ENCODE results near the gene DEXI. TPM values are rescaled to one million over a fixed set of nuclear protein-coding genes. Genes with fewer than 3 reads are reported as not detected.
A peak's percentile ranks its signal among the peaks of the same experiment; 100 is the strongest.

Gene DEXI
- total RNA-seq (2014; rRNA removed; shearing (Covaris generic)): 55.9 and 63.1 TPM in 2 replicates

- Histone ChIP-seq H3K36me3 (replicated peaks; ENCODE audit: control insufficient read depth, insufficient read depth, low read length) (peaks cover 4% of the 10 kb centered on the region), H3K27me3 (ENCODE audit: control insufficient read depth, insufficient read depth, low read length) (no peaks in the 10 kb centered on the region), H3K4me3 (ENCODE audit: insufficient read depth, low read depth, low read length) (peak within 1 kb of the TSS; percentile 68)
- peak; percentile 100 for DNase-seq
Measured at GRCh38 chr16:10942352-10943063, at the start of gene DEXI. Gene DEXI, minus strand, starts transcription at chr16:10942468. Its CDS starts 463 bp downstream, at chr16:10942005.

GRCh38 chr16:10990378-10990777, 48.1 kb upstream of the DEXI start:
- no peak overlapping the region for H3K4me3 ChIP-seq (ENCODE audit: insufficient read depth, low read depth, low read length)
- no peaks in the 10 kb centered on the region for H3K27me3 ChIP-seq (ENCODE audit: control insufficient read depth, insufficient read depth, low read length)
- H3K36me3 ChIP-seq (replicated peaks; ENCODE audit: control insufficient read depth, insufficient read depth, low read length): no peaks in the 10 kb centered on the region; the same call in 1 of the 2 replicates
- DNase-seq: no peak

- no peaks in the 10 kb centered on the region; the same call in 1 of the 2 replicates for H3K36me3 ChIP-seq (replicated peaks; ENCODE audit: control insufficient read depth, insufficient read depth, low read length)
Measured at GRCh38 chr16:10989559-10989958, 47.3 kb upstream of the DEXI start.

GRCh38 chr16:10988879-10989278, 46.6 kb upstream of the DEXI start:
- no peak for DNase-seq
- H3K4me3 ChIP-seq (ENCODE audit: insufficient read depth, low read depth, low read length): no peak overlapping the region
- H3K36me3 ChIP-seq (replicated peaks; ENCODE audit: control insufficient read depth, insufficient read depth, low read length): no peaks in the 10 kb centered on the region; the same call in 1 of the 2 replicates

More at GRCh38 chr16:10989559-10989958, 47.3 kb upstream of the DEXI start:
- no peak for DNase-seq
- H3K27me3 ChIP-seq (ENCODE audit: control insufficient read depth, insufficient read depth, low read length): no peaks in the 10 kb centered on the region
- no peak overlapping the region for H3K4me3 ChIP-seq (ENCODE audit: insufficient read depth, low read depth, low read length)

GRCh38 chr16:10988164-10988803, 46.0 kb upstream of the DEXI start:
- Histone ChIP-seq H3K27me3 (ENCODE audit: control insufficient read depth, insufficient read depth, low read length) (no peaks in the 10 kb centered on the region), H3K4me3 (ENCODE audit: insufficient read depth, low read depth, low read length) (no peak overlapping the region), H3K36me3 (replicated peaks; ENCODE audit: control insufficient read depth, insufficient read depth, low read length) (no peaks in the 10 kb centered on the region; the same call in 1 of the 2 replicates)
- DNase-seq: peak; percentile 73

More at GRCh38 chr16:10988879-10989278, 46.6 kb upstream of the DEXI start:
- no peaks in the 10 kb centered on the region for H3K27me3 ChIP-seq (ENCODE audit: control insufficient read depth, insufficient read depth, low read length)

- no peak for DNase-seq
- no peaks in the 10 kb centered on the region for H3K27me3 ChIP-seq (ENCODE audit: control insufficient read depth, insufficient read depth, low read length)
Measured at GRCh38 chr16:10987361-10988163, 45.3 kb upstream of the DEXI start.

GRCh38 chr16:10984509-10984908, 42.2 kb upstream of the DEXI start:
- DNase-seq: no peak
- no peak overlapping the region for H3K4me3 ChIP-seq (ENCODE audit: insufficient read depth, low read depth, low read length)
- H3K36me3 ChIP-seq (replicated peaks; ENCODE audit: control insufficient read depth, insufficient read depth, low read length): no peaks in the 10 kb centered on the region; the same call in 1 of the 2 replicates
- H3K27me3 ChIP-seq (ENCODE audit: control insufficient read depth, insufficient read depth, low read length): no peaks in the 10 kb centered on the region

More at GRCh38 chr16:10987361-10988163, 45.3 kb upstream of the DEXI start:
- Histone ChIP-seq H3K4me3 (ENCODE audit: insufficient read depth, low read depth, low read length) (no peak overlapping the region), H3K36me3 (replicated peaks; ENCODE audit: control insufficient read depth, insufficient read depth, low read length) (no peaks in the 10 kb centered on the region; the same call in 1 of the 2 replicates)

- Histone ChIP-seq H3K4me3 (ENCODE audit: insufficient read depth, low read depth, low read length) (no peak overlapping the region), H3K36me3 (replicated peaks; ENCODE audit: control insufficient read depth, insufficient read depth, low read length) (no peaks in the 10 kb centered on the region; the same call in 1 of the 2 replicates), H3K27me3 (ENCODE audit: control insufficient read depth, insufficient read depth, low read length) (no peaks in the 10 kb centered on the region)
- no peak for DNase-seq
Measured at GRCh38 chr16:10983159-10983558, 40.9 kb upstream of the DEXI start.

GRCh38 chr16:10982465-10983150, 40.3 kb upstream of the DEXI start:
- H3K4me3 ChIP-seq (ENCODE audit: insufficient read depth, low read depth, low read length): no peak overlapping the region
- H3K27me3 ChIP-seq (ENCODE audit: control insufficient read depth, insufficient read depth, low read length): no peaks in the 10 kb centered on the region
- DNase-seq: no peak
- H3K36me3 ChIP-seq (replicated peaks; ENCODE audit: control insufficient read depth, insufficient read depth, low read length): no peaks in the 10 kb centered on the region; the same call in 1 of the 2 replicates

GRCh38 chr16:10981697-10982216, 39.5 kb upstream of the DEXI start:
- DNase-seq: peak; percentile 70
- H3K4me3 ChIP-seq (ENCODE audit: insufficient read depth, low read depth, low read length): no peak overlapping the region
- no peaks in the 10 kb centered on the region; the same call in 1 of the 2 replicates for H3K36me3 ChIP-seq (replicated peaks; ENCODE audit: control insufficient read depth, insufficient read depth, low read length)
- no peaks in the 10 kb centered on the region for H3K27me3 ChIP-seq (ENCODE audit: control insufficient read depth, insufficient read depth, low read length)

GRCh38 chr16:10980813-10981212, 38.5 kb upstream of the DEXI start:
- H3K27me3 ChIP-seq (ENCODE audit: control insufficient read depth, insufficient read depth, low read length): no peaks in the 10 kb centered on the region
- no peak overlapping the region for H3K4me3 ChIP-seq (ENCODE audit: insufficient read depth, low read depth, low read length)
- H3K36me3 ChIP-seq (replicated peaks; ENCODE audit: control insufficient read depth, insufficient read depth, low read length): no peaks in the 10 kb centered on the region; the same call in 1 of the 2 replicates
- no peak for DNase-seq

- H3K36me3 ChIP-seq (replicated peaks; ENCODE audit: control insufficient read depth, insufficient read depth, low read length): no peaks in the 10 kb centered on the region; the same call in 1 of the 2 replicates
- no peak overlapping the region for H3K4me3 ChIP-seq (ENCODE audit: insufficient read depth, low read depth, low read length)
- DNase-seq: peak; percentile 60
- H3K27me3 ChIP-seq (ENCODE audit: control insufficient read depth, insufficient read depth, low read length): no peaks in the 10 kb centered on the region
Measured at GRCh38 chr16:10979717-10980601, 37.7 kb upstream of the DEXI start.

- no peaks in the 10 kb centered on the region for H3K27me3 ChIP-seq (ENCODE audit: control insufficient read depth, insufficient read depth, low read length)
- DNase-seq: no peak
- H3K36me3 ChIP-seq (replicated peaks; ENCODE audit: control insufficient read depth, insufficient read depth, low read length): no peaks in the 10 kb centered on the region; the same call in 1 of the 2 replicates
- H3K4me3 ChIP-seq (ENCODE audit: insufficient read depth, low read depth, low read length): no peak overlapping the region
Measured at GRCh38 chr16:10978871-10979446, 36.7 kb upstream of the DEXI start.

All from H7 (cell line).